Neural progenitor cell (in vitro differentiated cells): ENCODE measurements around the gene ROMO1. TPM values are rescaled to one million over a fixed set of nuclear protein-coding genes. Genes with fewer than 3 reads are reported as not detected.
A peak's percentile ranks its signal among the peaks of the same experiment; 100 is the strongest.
"Not testable (repeated sequence)": the region's sequence is repeated elsewhere in the genome, so short reads cannot be mapped to it uniquely, and the experiment has no call there.

Source experiments
- DNase-seq: peaks from one replicate; pipeline ENCODE4 v3.0.0-alpha.2; 2016; ENCODE audit warnings: low spot score
- H2AFZ ChIP-seq: fragments of 200-600 bp; sonication (generic); replicated peaks from 2 replicates; pipeline ENCODE4 v1.6.1; 2016; ENCODE audit warnings: antibody characterized with exemption
- H3F3A ChIP-seq: fragments of 200-600 bp; sonication (generic); 2 replicates; pipeline ENCODE4 v1.6.1; 2016; ENCODE audit warnings: antibody characterized with exemption, low read depth
- H3K27ac ChIP-seq: fragments of 200-600 bp; sonication (generic); 2 replicates; pipeline ENCODE4 v1.5.1; 2016; ENCODE audit warnings: mild to moderate bottlenecking
- H3K27me3 ChIP-seq: fragments of 200-600 bp; sonication (generic); 2 replicates; pipeline ENCODE4 v1.6.1; 2016; ENCODE audit warnings: mild to moderate bottlenecking, moderate library complexity
- H3K36me3 ChIP-seq: fragments of 200-600 bp; sonication (generic); 2 replicates; pipeline ENCODE4 v1.5.1; 2016
- H3K4me1 ChIP-seq: fragments of 200-600 bp; sonication (generic); 2 replicates; pipeline ENCODE4 v1.6.1; 2016; ENCODE audit warnings: mixed run types
- H3K4me2 ChIP-seq: fragments of 200-600 bp; sonication (generic); 2 replicates; pipeline ENCODE4 v1.6.1; 2016
- H3K4me3 ChIP-seq: fragments of 200-600 bp; sonication (generic); 2 replicates; pipeline ENCODE4 v1.5.1; 2016
- H3K79me2 ChIP-seq: fragments of 200-600 bp; sonication (generic); 2 replicates; pipeline ENCODE4 v1.6.1; 2016; ENCODE audit warnings: low read depth
- H3K9ac ChIP-seq: fragments of 200-600 bp; sonication (generic); 2 replicates; pipeline ENCODE4 v1.6.1; 2016
- H3K9me3 ChIP-seq: fragments of 200-600 bp; sonication (generic); 2 replicates; pipeline ENCODE4 v1.5.1; 2016; ENCODE audit warnings: low read depth
- H4K20me1 ChIP-seq: fragments of 200-600 bp; sonication (generic); 2 replicates; pipeline ENCODE4 v1.6.1; 2016; ENCODE audit warnings: low read depth
- H3K27ac Mint-ChIP-seq: 3 replicates; pipeline ENCODE4 v1.8.0; 2021; ENCODE audit warnings: mixed read lengths
- H3K27me3 Mint-ChIP-seq: 2 replicates; pipeline ENCODE4 v1.8.0; 2022; ENCODE audit warnings: low read depth, mild to moderate bottlenecking, inconsistent platforms, moderate library complexity, mixed read lengths; ENCODE audit not compliant: insufficient read depth
- H3K36me3 Mint-ChIP-seq: 3 replicates; pipeline ENCODE4 v1.8.0; 2021; ENCODE audit warnings: mixed read lengths
- H3K4me1 Mint-ChIP-seq: 3 replicates; pipeline ENCODE4 v1.8.0; 2021; ENCODE audit warnings: mixed read lengths
- H3K4me3 Mint-ChIP-seq: 3 replicates; pipeline ENCODE4 v1.8.0; 2021; ENCODE audit warnings: mild to moderate bottlenecking, moderate library complexity, mixed read lengths
- H3K9me3 Mint-ChIP-seq: 3 replicates; pipeline ENCODE4 v1.8.0; 2020; ENCODE audit warnings: mixed read lengths
- EZH2 ChIP-seq: fragments of 200-600 bp; sonication (generic); IDR thresholded peaks from 2 replicates; pipeline ENCODE4 v1.6.1; 2017; ENCODE audit warnings: antibody characterized with exemption, mild to moderate bottlenecking, moderate library complexity
- EZH2phosphoT487 ChIP-seq: fragments of 200-600 bp; sonication (generic); IDR thresholded peaks from 2 replicates; pipeline ENCODE4 v1.6.1; 2017; ENCODE audit warnings: antibody characterized with exemption
- total RNA-seq: library from RNA; depleted of rRNA; stranded (reverse); fragments of >200 nt; gene quantifications from 2 replicates; pipeline ENCODE4 v1.2.3, GENCODE V29; 2015; ENCODE audit warnings: low replicate concordance
- TF ChIP-seq, protein P1 (sequence below): fragments of 200-600 bp; sonication (generic); IDR thresholded peaks from 2 replicates; pipeline ENCODE4 v1.5.1; 2017; ENCODE audit warnings: antibody characterized with exemption, mild to moderate bottlenecking

The ROMO1 gene
- total RNA-seq, 1 donor from 2014 or later, result 135 TPM

DNA sequence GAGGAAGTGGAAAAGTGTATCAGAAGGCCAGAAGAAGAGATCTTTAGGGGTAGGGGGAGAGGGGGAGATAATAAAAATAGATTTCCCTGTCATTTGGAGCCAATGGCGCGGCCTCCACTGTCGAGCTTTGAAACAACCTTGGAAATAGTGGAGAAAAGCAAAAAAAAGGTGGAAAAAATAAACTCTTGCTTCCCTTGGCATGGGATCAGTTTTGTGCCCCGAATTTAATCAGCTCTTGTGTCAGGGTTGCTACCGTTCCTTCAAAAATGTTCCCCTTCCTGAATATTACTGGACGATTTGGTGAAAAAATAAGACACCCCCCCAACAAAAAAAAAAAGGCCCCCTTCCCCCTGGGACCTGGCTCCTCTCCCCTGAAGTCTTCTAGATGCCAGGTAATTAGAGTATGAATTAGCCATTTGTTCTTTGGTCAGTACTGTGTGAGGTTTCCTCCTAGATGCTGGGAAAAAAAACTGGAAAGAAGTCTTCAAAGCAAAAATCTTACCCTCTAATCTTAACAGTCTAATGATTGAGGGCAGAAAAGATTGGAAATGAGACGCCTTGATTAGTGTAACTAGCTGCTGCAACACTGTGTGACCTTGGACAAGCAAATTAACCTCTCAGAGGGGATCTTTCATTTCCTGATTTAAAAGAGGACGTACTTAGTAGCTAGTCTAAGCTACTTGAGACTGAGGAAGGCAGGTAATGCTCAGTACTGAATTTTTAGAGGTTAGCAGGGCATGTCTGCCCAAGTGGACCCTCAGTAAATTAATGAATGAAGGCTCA, 43.7 kb downstream of the ROMO1 start:
- H3K27me3 ChIP-seq, result no peaks in the 10 kb centered on the region
- no peak overlapping the region for H3K27ac ChIP-seq
- peaks cover 48% of the 10 kb centered on the region for H3K79me2 ChIP-seq
- peak overlapping the region; percentile 79 for H3K4me3 ChIP-seq
- H2AFZ ChIP-seq, result no peak overlapping the region
- Mint-ChIP-seq H3K9me3 (no peaks in the 10 kb centered on the region), H3K4me1 (peaks cover 29% of the 10 kb centered on the region), H3K36me3 (peaks cover 25% of the 10 kb centered on the region), H3K4me3 (peak overlapping the region; percentile 95), H3K27me3 (peaks cover 8% of the 10 kb centered on the region), H3K27ac (peak overlapping the region; percentile 95)
- peak overlapping the region; percentile 88 for H3K9ac ChIP-seq
- no peaks in the 10 kb centered on the region for H3K9me3 ChIP-seq
- peaks cover 35% of the 10 kb centered on the region for H4K20me1 ChIP-seq
- peaks cover 21% of the 10 kb centered on the region for H3K4me1 ChIP-seq
- peaks cover 26% of the 10 kb centered on the region for H3K36me3 ChIP-seq
- H3F3A ChIP-seq, result peaks cover 26% of the 10 kb centered on the region
- peak; percentile 13 for DNase-seq
- peak overlapping the region; percentile 87 for H3K4me2 ChIP-seq
- TF ChIP-seq EZH2phosphoT487 (no peak), EZH2 (no peak)
- TF ChIP-seq, protein P1, sequence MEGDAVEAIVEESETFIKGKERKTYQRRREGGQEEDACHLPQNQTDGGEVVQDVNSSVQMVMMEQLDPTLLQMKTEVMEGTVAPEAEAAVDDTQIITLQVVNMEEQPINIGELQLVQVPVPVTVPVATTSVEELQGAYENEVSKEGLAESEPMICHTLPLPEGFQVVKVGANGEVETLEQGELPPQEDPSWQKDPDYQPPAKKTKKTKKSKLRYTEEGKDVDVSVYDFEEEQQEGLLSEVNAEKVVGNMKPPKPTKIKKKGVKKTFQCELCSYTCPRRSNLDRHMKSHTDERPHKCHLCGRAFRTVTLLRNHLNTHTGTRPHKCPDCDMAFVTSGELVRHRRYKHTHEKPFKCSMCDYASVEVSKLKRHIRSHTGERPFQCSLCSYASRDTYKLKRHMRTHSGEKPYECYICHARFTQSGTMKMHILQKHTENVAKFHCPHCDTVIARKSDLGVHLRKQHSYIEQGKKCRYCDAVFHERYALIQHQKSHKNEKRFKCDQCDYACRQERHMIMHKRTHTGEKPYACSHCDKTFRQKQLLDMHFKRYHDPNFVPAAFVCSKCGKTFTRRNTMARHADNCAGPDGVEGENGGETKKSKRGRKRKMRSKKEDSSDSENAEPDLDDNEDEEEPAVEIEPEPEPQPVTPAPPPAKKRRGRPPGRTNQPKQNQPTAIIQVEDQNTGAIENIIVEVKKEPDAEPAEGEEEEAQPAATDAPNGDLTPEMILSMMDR, result no peak

DNA sequence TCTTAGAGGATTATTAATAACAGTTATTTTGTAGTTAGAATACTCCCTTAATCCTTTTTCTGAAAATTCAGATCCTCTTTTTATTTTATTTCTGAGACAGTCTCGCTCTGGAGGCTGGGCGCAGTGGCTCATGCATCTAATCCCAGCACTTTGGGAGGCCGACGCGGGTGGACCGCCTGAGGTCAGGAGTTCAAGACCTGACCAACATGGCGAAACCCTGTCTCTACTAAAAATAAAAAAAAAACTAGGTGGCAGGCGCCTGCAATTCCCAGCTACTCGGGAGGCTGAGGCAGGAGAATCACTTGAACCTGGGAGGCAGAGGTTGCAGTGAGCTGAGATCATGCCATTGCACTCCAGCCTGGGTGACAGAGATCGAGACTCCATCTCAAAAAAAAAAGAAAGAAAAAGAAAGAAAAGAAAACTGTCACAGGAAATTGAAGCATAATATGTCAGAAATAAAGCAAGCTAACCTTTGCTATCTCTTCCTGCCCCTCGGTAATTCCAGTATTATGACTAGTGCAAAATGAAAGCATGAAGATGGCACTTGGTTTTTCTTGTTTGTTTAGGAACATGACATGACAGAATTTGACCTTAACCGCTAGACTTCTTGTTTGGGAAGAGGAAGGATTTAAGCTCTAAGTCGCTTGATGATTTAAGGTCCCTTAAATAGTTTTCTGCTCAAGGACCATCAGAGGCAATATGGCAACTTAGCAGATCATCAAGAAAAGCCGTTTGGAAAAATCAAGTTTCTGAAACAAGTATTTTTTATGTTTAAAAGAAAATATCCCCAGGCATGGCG, 44.7 kb downstream of the ROMO1 start:
- TF ChIP-seq, protein P1, result no peak
- TF ChIP-seq EZH2 (no peak), EZH2phosphoT487 (no peak)
- Histone ChIP-seq H3K4me2 (no peak overlapping the region), H4K20me1 (peaks cover 26% of the 10 kb centered on the region), H2AFZ (no peak overlapping the region), H3K4me1 (peaks cover 21% of the 10 kb centered on the region), H3K9me3 (no peaks in the 10 kb centered on the region), H3F3A (peaks cover 22% of the 10 kb centered on the region), H3K27ac (no peak overlapping the region), H3K9ac (peak overlapping the region; percentile 88), H3K36me3 (peaks cover 17% of the 10 kb centered on the region), H3K79me2 (peaks cover 38% of the 10 kb centered on the region), H3K4me3 (peak overlapping the region; percentile 79), H3K27me3 (no peaks in the 10 kb centered on the region)
- H3K27ac Mint-ChIP-seq, result peak overlapping the region; percentile 69
- no peaks in the 10 kb centered on the region for H3K9me3 Mint-ChIP-seq
- peaks cover 5% of the 10 kb centered on the region for H3K27me3 Mint-ChIP-seq
- no peak for DNase-seq
- H3K4me1 Mint-ChIP-seq, result peaks cover 24% of the 10 kb centered on the region
- peak overlapping the region; percentile 95 for H3K4me3 Mint-ChIP-seq
- peaks cover 16% of the 10 kb centered on the region for H3K36me3 Mint-ChIP-seq

DNA sequence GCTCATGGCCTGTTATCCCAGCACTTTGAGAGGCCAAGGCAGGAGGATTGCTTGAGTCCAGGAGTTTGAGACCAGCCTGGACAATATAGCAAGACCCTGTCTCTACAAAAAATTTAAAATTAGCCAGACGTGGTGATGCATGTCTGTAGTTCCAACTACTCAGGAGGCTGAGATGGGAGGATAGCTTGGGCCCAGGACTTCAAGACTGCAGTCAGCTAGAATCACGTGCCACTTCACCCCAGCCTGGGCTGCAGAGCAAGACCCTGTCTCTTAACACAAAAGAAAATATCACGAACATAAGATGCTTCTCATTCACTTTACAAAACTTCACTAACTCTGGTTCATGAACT, 45.3 kb downstream of the ROMO1 start:
- H3K4me2 ChIP-seq, H3K4me3 Mint-ChIP-seq, H3K9me3 Mint-ChIP-seq, H3K9me3 ChIP-seq, H3K4me3 ChIP-seq, H3K27me3 ChIP-seq, H3K27me3 Mint-ChIP-seq, H3K9ac ChIP-seq, H3K27ac ChIP-seq, H3K27ac Mint-ChIP-seq, DNase-seq, H2AFZ ChIP-seq: not testable (repeated sequence)
- peaks cover 13% of the 10 kb centered on the region for H3K36me3 ChIP-seq
- Mint-ChIP-seq H3K36me3 (peaks cover 13% of the 10 kb centered on the region), H3K4me1 (peaks cover 20% of the 10 kb centered on the region)
- H3K4me1 ChIP-seq, result peaks cover 18% of the 10 kb centered on the region
- peaks cover 20% of the 10 kb centered on the region for H4K20me1 ChIP-seq
- peaks cover 21% of the 10 kb centered on the region for H3F3A ChIP-seq
- H3K79me2 ChIP-seq, result peaks cover 32% of the 10 kb centered on the region

Other genes starting within 250 kb of the ROMO1 start
- gene CEP250, start 243.8 kb upstream of the ROMO1 start, total RNA-seq, result 33.0 and 55.4 TPM in 2 replicates
- not detected in 2 replicates for gene C20orf173, start 169.8 kb upstream of the ROMO1 start, total RNA-seq
- 271 and 383 TPM in 2 replicates for gene ERGIC3, start 157.3 kb upstream of the ROMO1 start, total RNA-seq
- 3.3 and 6.9 TPM in 2 replicates for gene SPAG4, start 83.6 kb upstream of the ROMO1 start, total RNA-seq
- gene CPNE1, start 34.5 kb upstream of the ROMO1 start, total RNA-seq, result 140 and 189 TPM in 2 replicates
- 82.8 and 112 TPM in 2 replicates for gene RBM12, start 34.5 kb upstream of the ROMO1 start, total RNA-seq
- 21.7 and 29.3 TPM in 2 replicates for gene NFS1, start 53 bp upstream of the ROMO1 start, total RNA-seq
- gene RBM39, start 42.9 kb downstream of the ROMO1 start, total RNA-seq, result 359 and 555 TPM in 2 replicates
- 45.1 and 54.7 TPM in 2 replicates for gene PHF20, start 72.6 kb downstream of the ROMO1 start, total RNA-seq